ENCODE results near the gene TGIF2LY. TPM values are rescaled to one million over a fixed set of nuclear protein-coding genes. Genes with fewer than 3 reads are reported as not detected.
"Not testable (repeated sequence)": the region's sequence is repeated elsewhere in the genome, so short reads cannot be mapped to it uniquely, and the experiment has no call there.

TGIF2LY gene
- total RNA-seq, result not detected
- total RNA-seq, result 0 reads per million in 2 donors

DNA sequence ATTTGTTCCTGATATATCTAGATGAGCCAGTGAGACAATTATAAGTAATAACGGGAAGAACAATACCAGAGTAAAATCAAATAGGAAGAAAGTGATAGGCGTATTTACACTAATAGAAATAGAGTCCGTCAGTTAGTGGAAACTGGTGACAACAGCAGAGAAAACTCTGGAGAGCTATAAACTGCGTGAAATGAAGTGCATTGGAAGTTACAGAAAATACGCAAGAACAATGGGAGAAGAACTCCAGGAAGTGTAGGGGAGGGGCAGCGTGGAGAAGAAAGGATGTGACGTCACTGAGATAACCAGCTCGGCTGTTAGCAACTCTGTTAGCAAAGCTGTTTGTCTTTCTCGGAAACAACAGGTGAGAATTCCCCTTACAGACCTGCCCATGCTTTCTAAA, at the start of gene TGIF2LY:
TGIF2LY (plus strand) TSS at position 301 of the 400 bp plus-strand sequence. CDS start 178 bp downstream, outside the sequence.
- ATAC-seq; H3K9me3 ChIP-seq (ENCODE audit: control insufficient read depth, low read length, poor library complexity, severe bottlenecking); H3K4me1 Mint-ChIP-seq; H3K36me3 Mint-ChIP-seq (ENCODE audit: low read depth); H3K27me3 Mint-ChIP-seq; DNase-seq; H3K4me3 Mint-ChIP-seq; H3K27ac Mint-ChIP-seq: not testable (repeated sequence)
